ENCODE measurements around the gene THSD4. TPM values are rescaled to one million over a fixed set of nuclear protein-coding genes. Genes with fewer than 3 reads are reported as not detected.

Gene THSD4
- total RNA-seq, 1 experiment from 2014 or later = 29.3 TPM

- TF ChIP-seq EZH2 (IDR thresholded peaks at IDR 0.05; ENCODE audit: low read depth) = no peak
- no peak for TF ChIP-seq CTCF (conservative IDR thresholded peaks at IDR 0.05)
Measured at GRCh38 chr15:71650603-71651002, 535.3 kb downstream of the THSD4 start.

DNA sequence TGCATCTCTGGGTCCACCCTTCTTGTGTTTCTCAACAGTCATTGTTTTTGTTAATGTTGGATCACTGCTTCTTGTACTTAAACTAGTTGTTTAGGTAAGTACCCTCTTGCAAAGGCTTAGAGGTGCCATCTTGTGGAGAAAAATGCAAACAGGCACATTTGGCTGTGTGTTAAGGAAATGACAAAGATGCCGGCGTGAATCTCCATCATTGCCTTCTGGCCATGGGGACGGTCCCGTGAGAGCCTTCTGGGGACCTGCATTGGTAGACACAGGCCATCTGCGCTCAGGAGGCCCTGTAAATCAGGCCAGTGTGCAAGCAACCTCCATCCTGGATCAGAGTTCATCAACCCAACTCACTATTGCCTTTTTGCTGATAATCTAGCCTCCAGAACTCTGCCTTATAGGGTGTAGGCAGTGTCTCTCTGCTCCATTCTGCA, 536.5 kb downstream of the THSD4 start:
- intact Hi-C loops (cut with micrococcal nuclease; ENCODE audit: unreplicated experiment) = loop anchor here (1.0 to 5.0 kb wide), 3 partner anchors 81 to 203 kb away; no protein-coding TSS in a partner anchor
- BruUV-seq (replicated peaks) = no TSS peak
- no peak overlapping the region for H2AFZ ChIP-seq
- H3K9me2 ChIP-seq (ENCODE audit: insufficient read depth) = no peaks in the 10 kb centered on the region
- H3K4me2 ChIP-seq = no peak overlapping the region
- peak; percentile 41; the same call in 1 of the 2 replicates for TF ChIP-seq CTCF (conservative IDR thresholded peaks at IDR 0.05)
- TF ChIP-seq EZH2 (IDR thresholded peaks at IDR 0.05; ENCODE audit: low read depth) = no peak
- CTCF ChIA-PET = no interaction called here
- DNase-seq = peak in 1 of 2 experiments; percentile 17
- peaks cover 7% of the 10 kb centered on the region; the same call in 1 of the 2 replicates for H3F3A ChIP-seq (ENCODE audit: insufficient read depth, low read depth)
- H3K9me3 ChIP-seq (ENCODE audit: insufficient read depth, low read depth) = no peaks in the 10 kb centered on the region
- no peak overlapping the region for H3K27ac ChIP-seq
- no peak overlapping the region for H3K4me3 ChIP-seq
- H3K36me3 ChIP-seq (ENCODE audit: low read depth) = no peaks in the 10 kb centered on the region
- H3K27me3 ChIP-seq (ENCODE audit: insufficient read depth, low read depth) = no peaks in the 10 kb centered on the region
- H4K20me1 ChIP-seq (ENCODE audit: insufficient read depth) = no peaks in the 10 kb centered on the region
- POLR2A ChIA-PET (ENCODE audit: unreplicated experiment) = interaction anchor here (0.7 kb wide), 1 partner anchor 98 kb away, joined by 5 read pairs; no protein-coding TSS in a partner anchor
- peaks cover 14% of the 10 kb centered on the region for H3K4me1 ChIP-seq (replicated peaks; ENCODE audit: insufficient read depth)
- H3K79me2 ChIP-seq (ENCODE audit: low read depth) = no peaks in the 10 kb centered on the region

More at GRCh38 chr15:71650603-71651002, 535.3 kb downstream of the THSD4 start:
- DNase-seq = no peak
- Histone ChIP-seq H3K9me2 (ENCODE audit: insufficient read depth) (no peaks in the 10 kb centered on the region), H3K36me3 (ENCODE audit: low read depth) (no peaks in the 10 kb centered on the region), H3K27me3 (ENCODE audit: insufficient read depth, low read depth) (no peaks in the 10 kb centered on the region), H3F3A (ENCODE audit: insufficient read depth, low read depth) (peaks cover 7% of the 10 kb centered on the region; the same call in 1 of the 2 replicates), H3K79me2 (ENCODE audit: low read depth) (no peaks in the 10 kb centered on the region), H3K4me1 (replicated peaks; ENCODE audit: insufficient read depth) (peaks cover 14% of the 10 kb centered on the region), H3K4me2 (no peak overlapping the region), H3K4me3 (no peak overlapping the region), H2AFZ (no peak overlapping the region), H4K20me1 (ENCODE audit: insufficient read depth) (no peaks in the 10 kb centered on the region), H3K9me3 (ENCODE audit: insufficient read depth, low read depth) (no peaks in the 10 kb centered on the region), H3K27ac (peak overlapping the region; percentile 49; the same call in 1 of the 2 replicates)
- intact Hi-C loops (cut with micrococcal nuclease; ENCODE audit: unreplicated experiment) = loop anchor here (1.0 to 5.0 kb wide), 3 partner anchors 82 to 202 kb away; no protein-coding TSS in a partner anchor
- ChIA-PET POLR2A (ENCODE audit: unreplicated experiment) (no interaction called here), CTCF (no interaction called here)
- no TSS peak for BruUV-seq (replicated peaks)

- intact Hi-C loops (cut with micrococcal nuclease; ENCODE audit: unreplicated experiment) = loop anchor here (5.0 kb wide), 2 partner anchors 78 to 122 kb away; no protein-coding TSS in a partner anchor
- POLR2A ChIA-PET (ENCODE audit: unreplicated experiment) = no interaction called here
Measured at GRCh38 chr15:71654042-71654719, 538.9 kb downstream of the THSD4 start.

More at GRCh38 chr15:71654042-71654719, 538.9 kb downstream of the THSD4 start:
- Histone ChIP-seq H3K4me1 (replicated peaks; ENCODE audit: insufficient read depth) (peaks cover 11% of the 10 kb centered on the region), H3K36me3 (ENCODE audit: low read depth) (no peaks in the 10 kb centered on the region), H3K4me2 (no peak overlapping the region), H3K9me3 (ENCODE audit: insufficient read depth, low read depth) (no peaks in the 10 kb centered on the region), H3K4me3 (no peak overlapping the region), H3K79me2 (ENCODE audit: low read depth) (no peaks in the 10 kb centered on the region), H3K27me3 (ENCODE audit: insufficient read depth, low read depth) (no peaks in the 10 kb centered on the region), H4K20me1 (ENCODE audit: insufficient read depth) (no peaks in the 10 kb centered on the region), H3K9me2 (ENCODE audit: insufficient read depth) (no peaks in the 10 kb centered on the region), H2AFZ (no peak overlapping the region), H3K27ac (no peak overlapping the region), H3F3A (ENCODE audit: insufficient read depth, low read depth) (peaks cover 4% of the 10 kb centered on the region; the same call in 1 of the 2 replicates)
- no peak for DNase-seq
- BruUV-seq (replicated peaks) = no TSS peak
- CTCF ChIA-PET = no interaction called here
- TF ChIP-seq EZH2 (IDR thresholded peaks at IDR 0.05; ENCODE audit: low read depth) (no peak), CTCF (conservative IDR thresholded peaks at IDR 0.05) (no peak)
